ENCODE data around the gene LILRB3. TPM values are rescaled to one million over a fixed set of nuclear protein-coding genes. Genes with fewer than 3 reads are reported as not detected.
A peak's percentile ranks its signal among the peaks of the same experiment; 100 is the strongest.
"Not testable (repeated sequence)": the region's sequence is repeated elsewhere in the genome, so short reads cannot be mapped to it uniquely, and the experiment has no call there.

Gene LILRB3
- total RNA-seq, 4 donors from 2014 or later, result 0.56 to 16.1 (median 10.1) TPM

DNA sequence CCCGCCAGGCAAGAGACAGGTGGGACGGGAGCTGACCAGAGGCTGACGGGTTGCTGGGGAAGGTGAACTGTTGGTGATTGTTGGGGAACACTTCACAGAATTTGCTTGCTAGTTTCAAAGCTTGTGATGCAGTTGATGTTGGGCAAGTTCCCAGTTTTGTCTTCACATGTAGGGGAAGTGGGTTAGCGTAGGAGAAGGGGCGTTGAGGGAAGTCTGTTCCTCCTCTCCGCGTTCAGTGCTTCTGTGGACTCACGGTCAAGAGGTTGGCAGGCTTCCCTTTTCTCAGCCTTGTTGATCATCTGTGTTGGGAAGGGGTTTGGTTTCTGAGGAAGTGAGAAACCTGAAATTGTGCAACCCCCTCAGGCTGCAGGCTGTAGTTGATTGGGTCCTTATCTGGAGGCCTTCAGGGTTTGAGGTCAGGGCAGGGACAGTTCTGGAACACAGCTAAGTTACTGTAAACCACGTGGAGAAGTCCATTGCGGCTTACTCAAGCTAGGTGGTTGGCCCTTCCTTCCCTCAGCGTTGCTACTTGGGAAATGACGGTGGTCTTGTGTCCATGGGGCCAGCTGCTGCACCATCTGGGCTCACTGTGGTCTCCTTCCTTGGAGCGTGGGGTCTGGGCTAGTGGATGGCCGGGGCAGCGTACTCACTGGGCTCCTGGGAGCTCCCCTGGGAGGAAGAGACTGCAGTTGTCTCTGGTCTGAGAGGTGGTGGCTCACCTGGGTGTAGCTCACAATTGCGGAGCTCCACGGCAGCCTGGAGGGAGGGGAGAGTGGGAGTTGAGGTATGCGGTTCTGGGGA is 14.6 kb downstream of the LILRB3 start:
- Histone ChIP-seq H3K4me1 (peaks cover 8 to 34% of the 10 kb centered on the region in 2 donors), H3K36me3 (peaks cover 43 to 51% of the 10 kb centered on the region in 2 donors), H3K9me3 (no peaks in the 10 kb centered on the region), H3K27ac (peak overlapping the region in 1 of 3 donors; percentile 24), H3K27me3 (no peaks in the 10 kb centered on the region), H3K4me3 (replicated peaks in 1 of 3) (no peak overlapping the region)
- peak in 1 of 2 donors; percentile 24 for DNase-seq
- intact Hi-C loops (cut with DNase I), result no loop called here
- 81 to 86% methylated on average over 18 of the region's 18 CpGs for WGBS, 2 donors
- TF ChIP-seq, protein P1, sequence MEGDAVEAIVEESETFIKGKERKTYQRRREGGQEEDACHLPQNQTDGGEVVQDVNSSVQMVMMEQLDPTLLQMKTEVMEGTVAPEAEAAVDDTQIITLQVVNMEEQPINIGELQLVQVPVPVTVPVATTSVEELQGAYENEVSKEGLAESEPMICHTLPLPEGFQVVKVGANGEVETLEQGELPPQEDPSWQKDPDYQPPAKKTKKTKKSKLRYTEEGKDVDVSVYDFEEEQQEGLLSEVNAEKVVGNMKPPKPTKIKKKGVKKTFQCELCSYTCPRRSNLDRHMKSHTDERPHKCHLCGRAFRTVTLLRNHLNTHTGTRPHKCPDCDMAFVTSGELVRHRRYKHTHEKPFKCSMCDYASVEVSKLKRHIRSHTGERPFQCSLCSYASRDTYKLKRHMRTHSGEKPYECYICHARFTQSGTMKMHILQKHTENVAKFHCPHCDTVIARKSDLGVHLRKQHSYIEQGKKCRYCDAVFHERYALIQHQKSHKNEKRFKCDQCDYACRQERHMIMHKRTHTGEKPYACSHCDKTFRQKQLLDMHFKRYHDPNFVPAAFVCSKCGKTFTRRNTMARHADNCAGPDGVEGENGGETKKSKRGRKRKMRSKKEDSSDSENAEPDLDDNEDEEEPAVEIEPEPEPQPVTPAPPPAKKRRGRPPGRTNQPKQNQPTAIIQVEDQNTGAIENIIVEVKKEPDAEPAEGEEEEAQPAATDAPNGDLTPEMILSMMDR (IDR thresholded peaks at IDR 0.05), result no peak
- TF ChIP-seq POLR2A (IDR thresholded peaks at IDR 0.05), result no peak

- no peak overlapping the region for H3K4me3 ChIP-seq (replicated peaks in 1 of 3)
- intact Hi-C loops (cut with DNase I), result no loop called here
- H3K36me3 ChIP-seq, result peaks cover 48 to 56% of the 10 kb centered on the region in 2 donors
- H3K27ac ChIP-seq, result peak overlapping the region in 1 of 3 donors; percentile 19
- no peaks in the 10 kb centered on the region for H3K27me3 ChIP-seq
- DNase-seq, result no peak
- H3K4me1 ChIP-seq, result peaks cover 14 to 40% of the 10 kb centered on the region in 2 donors
- TF ChIP-seq, protein P1 (IDR thresholded peaks at IDR 0.05), result no peak
- no peak for TF ChIP-seq POLR2A (IDR thresholded peaks at IDR 0.05)
- WGBS, 2 donors, result 76 to 88% methylated on average over 5 of the region's 5 CpGs
- H3K9me3 ChIP-seq, result no peaks in the 10 kb centered on the region
These were observed 15.2 kb downstream of the LILRB3 start for GRCh38 chr19:54207676-54207982.

DNA sequence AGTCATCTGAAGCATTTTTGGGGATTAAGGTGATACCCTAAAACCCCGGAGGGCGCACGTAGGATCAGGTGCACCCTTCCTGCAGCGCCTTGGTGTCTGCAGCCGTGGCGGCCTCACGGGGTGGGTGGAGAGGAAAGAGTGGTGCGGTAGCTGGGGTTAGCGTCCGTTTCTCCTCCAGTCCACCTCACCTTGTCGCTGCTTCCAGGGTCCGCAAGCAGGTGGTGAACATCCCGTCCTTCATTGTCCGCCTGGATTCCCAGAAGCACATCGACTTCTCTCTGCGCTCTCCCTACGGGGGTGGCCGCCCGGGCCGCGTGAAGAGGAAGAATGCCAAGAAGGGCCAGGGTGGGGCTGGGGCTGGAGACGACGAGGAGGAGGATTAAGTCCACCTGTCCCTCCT is 15.6 kb downstream of the LILRB3 start:
- H3K9me3 ChIP-seq; H3K27me3 ChIP-seq; H3K4me3 ChIP-seq (replicated peaks in 1 of 3); intact Hi-C loops (cut with DNase I); DNase-seq: not testable (repeated sequence)
- WGBS, 2 donors, result 83 to 85% methylated on average over 23 of the region's 23 CpGs
- peak overlapping the region in 1 of 3 donors; percentile 19 for H3K27ac ChIP-seq
- H3K36me3 ChIP-seq, result peaks cover 53 to 60% of the 10 kb centered on the region in 2 donors
- H3K4me1 ChIP-seq, result peaks cover 18 to 44% of the 10 kb centered on the region in 2 donors

DNA sequence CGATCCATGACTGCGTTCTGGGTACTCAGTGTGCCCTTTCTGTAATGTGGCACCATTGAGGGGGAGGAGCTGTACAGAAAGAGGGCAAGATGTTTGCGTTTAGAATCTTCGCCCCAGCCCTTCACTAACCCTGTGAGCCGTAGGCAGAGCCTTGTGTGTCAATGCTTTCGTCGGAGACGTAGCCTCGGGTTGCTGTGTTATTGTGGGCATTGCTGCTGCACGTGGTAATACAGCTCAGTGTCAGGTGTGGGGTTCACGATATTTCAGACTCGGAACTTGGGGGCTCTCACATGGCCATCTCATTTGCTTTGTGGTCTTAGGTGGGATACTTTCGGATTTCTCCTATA is 16.0 kb downstream of the LILRB3 start:
- Histone ChIP-seq H3K27me3 (no peaks in the 10 kb centered on the region), H3K27ac (no peak overlapping the region), H3K9me3 (no peaks in the 10 kb centered on the region), H3K4me1 (peaks cover 22 to 48% of the 10 kb centered on the region in 2 donors), H3K4me3 (replicated peaks in 1 of 3) (no peak overlapping the region), H3K36me3 (peaks cover 55 to 64% of the 10 kb centered on the region in 2 donors)
- no peak for DNase-seq
- no peak for TF ChIP-seq POLR2A (IDR thresholded peaks at IDR 0.05)
- intact Hi-C loops (cut with DNase I), result no loop called here
- 85 to 90% methylated on average over 13 of the region's 13 CpGs for WGBS, 2 donors

DNA sequence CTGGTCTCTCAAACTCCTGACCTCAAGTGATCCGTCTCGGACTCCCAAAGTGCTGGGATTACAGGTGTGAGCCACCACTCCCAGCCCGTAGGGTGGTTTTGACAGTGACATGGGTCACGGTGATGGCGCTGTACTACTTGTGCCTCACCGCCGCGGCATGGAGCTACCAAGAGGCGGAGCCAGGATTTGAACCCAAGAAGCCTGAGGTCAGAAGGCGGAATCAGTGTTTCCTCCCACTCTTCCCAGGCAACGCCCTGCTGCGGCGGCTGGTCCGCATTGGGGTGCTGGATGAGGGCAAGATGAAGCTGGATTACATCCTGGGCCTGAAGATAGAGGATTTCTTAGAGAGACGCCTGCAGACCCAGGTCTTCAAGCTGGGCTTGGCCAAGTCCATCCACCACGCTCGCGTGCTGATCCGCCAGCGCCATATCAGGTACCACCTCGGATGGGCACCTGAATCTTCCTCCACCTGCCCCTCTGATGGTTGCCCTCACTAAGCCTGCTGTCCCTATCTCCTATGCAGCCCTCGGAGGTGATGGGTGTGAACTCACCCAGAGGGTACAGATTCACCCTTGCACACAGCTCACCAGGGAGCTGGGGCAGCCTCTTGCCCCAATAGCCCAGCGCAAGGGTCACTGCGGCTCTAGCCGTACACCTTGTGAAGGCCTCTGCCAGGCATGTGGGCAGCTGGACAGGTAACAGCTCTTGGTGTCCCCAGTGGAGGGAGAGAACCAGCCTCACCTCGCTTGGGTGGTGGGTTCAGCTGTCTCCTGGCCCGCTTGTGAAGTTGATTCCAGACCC is 16.6 kb downstream of the LILRB3 start:
- H3K4me1 ChIP-seq, result peaks cover 27 to 53% of the 10 kb centered on the region in 2 donors
- no peak for DNase-seq
- TF ChIP-seq, protein P1 (IDR thresholded peaks at IDR 0.05), result no peak
- no peak for TF ChIP-seq POLR2A (IDR thresholded peaks at IDR 0.05)
- no peak overlapping the region for H3K4me3 ChIP-seq (replicated peaks in 1 of 3)
- H3K9me3 ChIP-seq, result no peaks in the 10 kb centered on the region
- WGBS, 2 donors, result 90 to 94% methylated on average over 15 to 23 of the region's 27 CpGs
- no peaks in the 10 kb centered on the region for H3K27me3 ChIP-seq
- peaks cover 55 to 66% of the 10 kb centered on the region in 2 donors for H3K36me3 ChIP-seq
- no peak overlapping the region for H3K27ac ChIP-seq
- intact Hi-C loops (cut with DNase I), result no loop called here
